IMR-90 (cell line): ENCODE measurements around the gene POFUT1. TPM values are rescaled to one million over a fixed set of nuclear protein-coding genes. Genes with fewer than 3 reads are reported as not detected.

Source experiments
- ATAC-seq: fragments of 200-7000 bp; cut with Tn5 transposase; 2 replicates; pipeline ENCODE4 v1.9.1; 2020; ENCODE audit warnings: low read depth, mild to moderate bottlenecking, moderate library complexity
- BruUV-seq: library from RNA; stranded (reverse); fragments of 400-500 nt; replicated peaks from 2 replicates; lab custom pipeline; 2021; lab: Mats Ljungman, UMichigan
- CTCF ChIA-PET: fragments of 300-600 bp; formaldehyde crosslinking; extraction: SDS; loops from one replicate; lab custom pipeline; 2021; ENCODE audit warnings: antibody characterized with exemption; lab: Yijun Ruan, JAX
- POLR2A ChIA-PET: fragments of 300-600 bp; sonication (Branson Sonifier 250); formaldehyde crosslinking; loops from one replicate; lab custom pipeline; 2022; ENCODE audit warnings: antibody characterized with exemption; ENCODE audit not compliant: unreplicated experiment; lab: Charles Lee
- DNase-seq: peaks from one replicate; pipeline ENCODE4 v3.0.0; 2013
- H2AFZ ChIP-seq: replicated peaks from 2 replicates; pipeline ENCODE3; 2013; ENCODE audit warnings: low read length, mild to moderate bottlenecking; ENCODE audit not compliant: poor library complexity
- H2AK5ac ChIP-seq: 2 replicates; pipeline ENCODE4 v1.6.1; 2013; ENCODE audit warnings: low read depth, low read length, inconsistent platforms
- H2AK9ac ChIP-seq: replicated peaks from 2 replicates; pipeline ENCODE3; 2013; ENCODE audit warnings: mild to moderate bottlenecking, low read depth, low read length, moderate library complexity; ENCODE audit not compliant: poor library complexity
- H2BK120ac ChIP-seq: 2 replicates; pipeline ENCODE4 v1.6.1; 2013; ENCODE audit warnings: low read depth, low read length, inconsistent platforms
- H2BK15ac ChIP-seq: 3 replicates; pipeline ENCODE4 v1.6.1; 2013; ENCODE audit warnings: low read depth, low read length, inconsistent platforms
- H2BK20ac ChIP-seq: 2 replicates; pipeline ENCODE4 v1.6.1; 2013; ENCODE audit warnings: low read depth, mild to moderate bottlenecking, inconsistent platforms, low read length, moderate library complexity
- H2BK5ac ChIP-seq: 2 replicates; pipeline ENCODE4 v1.6.1; 2013; ENCODE audit warnings: mild to moderate bottlenecking, low read depth, low read length, inconsistent platforms; ENCODE audit not compliant: poor library complexity, severe bottlenecking
- H3K14ac ChIP-seq: replicated peaks from 2 replicates; pipeline ENCODE4 v1.6.1; 2013; ENCODE audit warnings: low read depth, low read length, inconsistent platforms
- H3K18ac ChIP-seq: 2 replicates; pipeline ENCODE4 v1.6.1; 2013; ENCODE audit warnings: low read depth, low read length, control low read depth
- H3K23ac ChIP-seq: 2 replicates; pipeline ENCODE4 v1.6.1; 2013; ENCODE audit warnings: low read depth, low read length, inconsistent platforms
- H3K27ac ChIP-seq: 2 replicates; pipeline ENCODE4 v1.5.1; 2013; ENCODE audit warnings: mild to moderate bottlenecking, control low read depth, low read length; ENCODE audit not compliant: insufficient read depth
- H3K27me3 ChIP-seq: 2 replicates; pipeline ENCODE4 v1.6.1; 2013; ENCODE audit warnings: low read length; ENCODE audit not compliant: control insufficient read depth, insufficient read depth
- H3K36me3 ChIP-seq: 2 replicates; pipeline ENCODE4 v1.6.1; 2013; ENCODE audit warnings: low read length, mixed read lengths; ENCODE audit not compliant: control insufficient read depth, insufficient read depth
- H3K4ac ChIP-seq: 2 replicates; pipeline ENCODE4 v1.6.1; 2013; ENCODE audit warnings: low read depth, low read length, inconsistent platforms
- H3K4me1 ChIP-seq: 2 replicates; pipeline ENCODE4 v1.6.1; 2013; ENCODE audit warnings: low read length, mixed read lengths; ENCODE audit not compliant: control insufficient read depth, insufficient read depth
- H3K4me2 ChIP-seq: 2 replicates; pipeline ENCODE4 v1.6.1; 2013; ENCODE audit warnings: low read depth, mild to moderate bottlenecking, control low read depth, low read length, moderate library complexity
- H3K4me3 ChIP-seq: 2 replicates; pipeline ENCODE4 v1.5.1; 2013; ENCODE audit warnings: low read depth, mild to moderate bottlenecking, control low read depth, low read length, moderate library complexity; ENCODE audit not compliant: insufficient read depth
- H3K56ac ChIP-seq: 2 replicates; pipeline ENCODE4 v1.6.1; 2013; ENCODE audit warnings: low read length, inconsistent platforms; ENCODE audit not compliant: insufficient read depth; ENCODE audit errors: extremely low read depth
- H3K79me1 ChIP-seq, 2 experiments: 2 replicates each; pipeline ENCODE4 v1.6.1; 2013; ENCODE audit warnings: low read length in 2 of 2, inconsistent platforms in 1 of 2, low read depth in 1 of 2
- H3K9ac ChIP-seq: 2 replicates; pipeline ENCODE4 v1.6.1; 2013; ENCODE audit warnings: low read depth, low read length, control low read depth
- H3K9me1 ChIP-seq: 2 replicates; pipeline ENCODE4 v1.6.1; 2013; ENCODE audit warnings: low read length, inconsistent platforms; ENCODE audit not compliant: insufficient read depth
- H3K9me3 ChIP-seq: 2 replicates; pipeline ENCODE4 v1.6.1; 2013; ENCODE audit warnings: low read length; ENCODE audit not compliant: control insufficient read depth, insufficient read depth
- H4K20me1 ChIP-seq: 2 replicates; pipeline ENCODE4 v1.6.1; 2013; ENCODE audit warnings: low read length, inconsistent platforms; ENCODE audit not compliant: insufficient read depth
- H4K5ac ChIP-seq: 2 replicates; pipeline ENCODE4 v1.6.1; 2013; ENCODE audit warnings: mild to moderate bottlenecking, low read depth, low read length, control low read depth
- H4K8ac ChIP-seq, 2 experiments: 2 replicates each; pipeline ENCODE4 v1.6.1; 2013; ENCODE audit warnings: low read depth in 2 of 2, low read length in 2 of 2, control low read depth in 1 of 2, inconsistent platforms in 1 of 2
- H4K91ac ChIP-seq: 2 replicates; pipeline ENCODE4 v1.6.1; 2013; ENCODE audit warnings: low read depth, low read length, inconsistent platforms; ENCODE audit not compliant: insufficient read depth
- CHD1 ChIP-seq: IDR thresholded peaks from 2 replicates; pipeline ENCODE4 v1.6.1; 2012; ENCODE audit warnings: low read depth, low read length, improper control_type of control experiment
- FOS ChIP-seq: fragments of 150-350 bp; IDR thresholded peaks from 2 replicates; pipeline ENCODE4 v1.6.1; 2016; ENCODE audit warnings: low read depth, low read length
- MAFK ChIP-seq: IDR thresholded peaks from 2 replicates; pipeline ENCODE4 v1.6.1; 2012; ENCODE audit warnings: low read depth, low read length, improper control_type of control experiment
- MAZ ChIP-seq: IDR thresholded peaks from 2 replicates; pipeline ENCODE4 v1.6.1; 2012; ENCODE audit warnings: low read depth, mild to moderate bottlenecking, low read length, improper control_type of control experiment, moderate library complexity, borderline replicate concordance
- MXI1 ChIP-seq: IDR thresholded peaks from 2 replicates; pipeline ENCODE4 v1.6.1; 2012; ENCODE audit warnings: low read depth, mild to moderate bottlenecking, low read length, moderate library complexity, borderline replicate concordance
- RCOR1 ChIP-seq: IDR thresholded peaks from 2 replicates; pipeline ENCODE4 v1.6.1; 2012; ENCODE audit warnings: mild to moderate bottlenecking, low read length, improper control_type of control experiment; ENCODE audit not compliant: insufficient replicate concordance
- RFX5 ChIP-seq: IDR thresholded peaks from 2 replicates; pipeline ENCODE4 v1.8.0; 2012; ENCODE audit warnings: low read depth, mild to moderate bottlenecking, low read length, moderate library complexity
- WGBS, 2 experiments: methylation state at CpG; one replicate each; pipeline versions ENCODE4 v1.1.5 to v1.1.7; 2013; ENCODE audit warnings: missing lambda C conversion rate in 2 of 2; ENCODE audit not compliant: insufficient read length in 1 of 2; ENCODE audit errors: extremely low coverage in 2 of 2; 5-methylcytosine and 5-hydroxymethylcytosine counted together
- dilution Hi-C: fragments of 300-500 bp; cut with HindIII; formaldehyde crosslinking; loops from one replicate; pipeline ENCODE4 v1.14.3; 2018; ENCODE audit warnings: low sequenced_read_pairs; ENCODE audit not compliant: unreplicated experiment
- in situ Hi-C: fragments of 300-500 bp; cut with MboI; formaldehyde crosslinking; loops from 3 replicates; pipeline ENCODE4 v1.14.3; 2019; ENCODE audit warnings: low sequenced_read_pairs, inconsistent platforms, mixed read lengths
- intact Hi-C: fragments of 100-400 bp; cut with micrococcal nuclease; formaldehyde crosslinking; loops from 2 replicates; pipeline ENCODE4 v1.10.0; 2022
- polyA plus RNA-seq, 3 experiments: library from polyadenylated mRNA; depleted of rRNA; stranded (reverse); fragments of >200 nt; gene quantifications; 2 replicates each; pipeline ENCODE4 v1.2.3, GENCODE V29; 2012; ENCODE audit warnings: low replicate concordance in 1 of 3
- total RNA-seq: library from RNA; depleted of rRNA; stranded (reverse); fragments of >200 nt; gene quantifications from 2 replicates; pipeline ENCODE4 v1.2.3, GENCODE V29; 2012
- TF ChIP-seq, protein P1 (sequence below): fragments of 150-350 bp; IDR thresholded peaks from 2 replicates; pipeline ENCODE4 v1.6.1; 2016; ENCODE audit warnings: low read depth, mild to moderate bottlenecking, low read length, moderate library complexity, borderline replicate concordance
- TF ChIP-seq, protein P2 (sequence below): fragments of 150-350 bp; IDR thresholded peaks from 2 replicates; pipeline ENCODE4 v1.6.1; 2017; ENCODE audit warnings: mild to moderate bottlenecking, antibody characterized with exemption, low read length, low read depth
- TF ChIP-seq, protein P3 (sequence below): conservative IDR thresholded peaks from 2 replicates; pipeline ENCODE4 v1.5.1; 2012; ENCODE audit warnings: mild to moderate bottlenecking, low read depth, low read length, improper control_type of control experiment

The POFUT1 gene
- total and polyA plus RNA-seq, 2 of the 4 experiments (the other 2 are of a cell fraction), result 25.5 to 41.1 TPM

DNA sequence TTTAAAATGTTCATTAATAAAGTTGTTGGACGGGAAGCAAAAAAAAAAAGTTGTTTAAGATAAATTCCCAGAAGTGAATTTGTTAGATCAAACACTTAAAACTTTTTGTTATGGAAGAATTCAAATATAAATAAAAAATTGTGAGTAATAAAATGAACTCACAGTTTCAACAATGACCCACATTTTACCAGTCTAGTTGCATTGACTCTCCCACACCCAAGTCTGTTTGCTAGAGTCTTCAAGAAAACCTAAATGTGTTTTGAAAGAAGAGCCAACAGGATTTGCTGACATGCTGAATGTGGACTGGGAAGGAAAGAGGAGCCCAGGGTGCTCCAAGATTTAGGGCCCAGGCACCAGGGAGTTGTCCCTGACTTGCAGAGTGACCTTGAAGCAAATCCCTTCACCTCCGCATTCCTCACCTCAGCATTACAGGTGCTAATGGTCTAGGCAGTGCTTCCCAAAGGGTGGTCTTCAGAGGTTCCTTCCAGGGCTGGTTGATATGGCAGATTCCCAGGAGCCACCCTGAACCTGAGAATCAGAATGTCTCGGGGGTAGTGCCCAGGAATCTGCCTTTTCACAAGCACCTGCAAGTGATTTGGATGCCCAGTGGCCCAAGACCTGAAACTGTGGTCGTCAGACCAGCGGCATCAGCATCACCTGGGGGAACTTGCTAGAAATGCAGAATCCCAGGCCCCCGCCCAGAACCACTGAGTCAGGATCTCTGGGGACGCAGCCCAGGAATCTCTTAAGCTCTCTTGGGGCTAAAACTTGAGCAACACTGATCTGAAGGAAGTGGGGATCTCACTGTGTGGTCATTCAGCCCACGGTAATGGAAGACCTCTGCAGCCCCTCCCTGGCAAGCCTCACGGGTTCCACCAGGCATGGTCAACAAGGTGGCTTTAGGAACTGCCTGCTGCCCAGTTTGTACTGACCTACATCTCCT is 31.1 kb downstream of the POFUT1 start:
- intact Hi-C loops (no loop called here), in situ Hi-C loops (no loop called here), dilution Hi-C loops (no loop called here)
- Histone ChIP-seq H4K91ac (no peak overlapping the region), H3K9ac (no peak overlapping the region), H2AK9ac (no peak overlapping the region), H3K56ac (no peak overlapping the region), H3K18ac (no peak overlapping the region), H3K4me3 (no peak overlapping the region), H3K4me2 (no peak overlapping the region), H2BK15ac (no peak overlapping the region), H3K4ac (no peak overlapping the region), H3K9me3 (no peaks in the 10 kb centered on the region), H2AK5ac (no peak overlapping the region), H2BK5ac (no peak overlapping the region), H3K36me3 (peaks cover 19% of the 10 kb centered on the region), H3K14ac (no peak overlapping the region), H3K27ac (no peak overlapping the region), H3K79me1 (no peaks in the 10 kb centered on the region), H4K5ac (no peak overlapping the region), H2BK120ac (no peak overlapping the region), H3K9me1 (no peaks in the 10 kb centered on the region), H4K8ac (no peak overlapping the region), H2AFZ (no peak overlapping the region), H2BK20ac (no peak overlapping the region), H4K20me1 (no peaks in the 10 kb centered on the region), H3K4me1 (peaks cover 4% of the 10 kb centered on the region; the same call in 1 of the 2 replicates), H3K27me3 (no peaks in the 10 kb centered on the region), H3K23ac (no peak overlapping the region)
- ATAC-seq (no peak), DNase-seq (no peak)
- 69% methylated on average over 4 of the region's 9 CpGs; no CpG with 5 or more reads in 1 of the 2 experiments for WGBS, 2 experiments
- TF ChIP-seq, protein P1, sequence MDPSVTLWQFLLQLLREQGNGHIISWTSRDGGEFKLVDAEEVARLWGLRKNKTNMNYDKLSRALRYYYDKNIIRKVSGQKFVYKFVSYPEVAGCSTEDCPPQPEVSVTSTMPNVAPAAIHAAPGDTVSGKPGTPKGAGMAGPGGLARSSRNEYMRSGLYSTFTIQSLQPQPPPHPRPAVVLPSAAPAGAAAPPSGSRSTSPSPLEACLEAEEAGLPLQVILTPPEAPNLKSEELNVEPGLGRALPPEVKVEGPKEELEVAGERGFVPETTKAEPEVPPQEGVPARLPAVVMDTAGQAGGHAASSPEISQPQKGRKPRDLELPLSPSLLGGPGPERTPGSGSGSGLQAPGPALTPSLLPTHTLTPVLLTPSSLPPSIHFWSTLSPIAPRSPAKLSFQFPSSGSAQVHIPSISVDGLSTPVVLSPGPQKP, result no peak
- TF ChIP-seq CHD1 (no peak), FOS (no peak), RCOR1 (no peak), RFX5 (no peak), MAFK (no peak), MXI1 (no peak), MAZ (no peak)
- TF ChIP-seq, protein P2, sequence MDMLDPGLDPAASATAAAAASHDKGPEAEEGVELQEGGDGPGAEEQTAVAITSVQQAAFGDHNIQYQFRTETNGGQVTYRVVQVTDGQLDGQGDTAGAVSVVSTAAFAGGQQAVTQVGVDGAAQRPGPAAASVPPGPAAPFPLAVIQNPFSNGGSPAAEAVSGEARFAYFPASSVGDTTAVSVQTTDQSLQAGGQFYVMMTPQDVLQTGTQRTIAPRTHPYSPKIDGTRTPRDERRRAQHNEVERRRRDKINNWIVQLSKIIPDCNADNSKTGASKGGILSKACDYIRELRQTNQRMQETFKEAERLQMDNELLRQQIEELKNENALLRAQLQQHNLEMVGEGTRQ, result no peak
- TF ChIP-seq, protein P3, sequence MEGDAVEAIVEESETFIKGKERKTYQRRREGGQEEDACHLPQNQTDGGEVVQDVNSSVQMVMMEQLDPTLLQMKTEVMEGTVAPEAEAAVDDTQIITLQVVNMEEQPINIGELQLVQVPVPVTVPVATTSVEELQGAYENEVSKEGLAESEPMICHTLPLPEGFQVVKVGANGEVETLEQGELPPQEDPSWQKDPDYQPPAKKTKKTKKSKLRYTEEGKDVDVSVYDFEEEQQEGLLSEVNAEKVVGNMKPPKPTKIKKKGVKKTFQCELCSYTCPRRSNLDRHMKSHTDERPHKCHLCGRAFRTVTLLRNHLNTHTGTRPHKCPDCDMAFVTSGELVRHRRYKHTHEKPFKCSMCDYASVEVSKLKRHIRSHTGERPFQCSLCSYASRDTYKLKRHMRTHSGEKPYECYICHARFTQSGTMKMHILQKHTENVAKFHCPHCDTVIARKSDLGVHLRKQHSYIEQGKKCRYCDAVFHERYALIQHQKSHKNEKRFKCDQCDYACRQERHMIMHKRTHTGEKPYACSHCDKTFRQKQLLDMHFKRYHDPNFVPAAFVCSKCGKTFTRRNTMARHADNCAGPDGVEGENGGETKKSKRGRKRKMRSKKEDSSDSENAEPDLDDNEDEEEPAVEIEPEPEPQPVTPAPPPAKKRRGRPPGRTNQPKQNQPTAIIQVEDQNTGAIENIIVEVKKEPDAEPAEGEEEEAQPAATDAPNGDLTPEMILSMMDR, result no peak
- CTCF ChIA-PET, result no interaction called here
- POLR2A ChIA-PET, result no interaction called here
- no TSS peak for BruUV-seq
